Activated naive CD4-positive, alpha-beta T cell treated with anti-CD3 and anti-CD28 coated beads, Interleukin-2, amount 50 U/mL, for 72 hours (primary cell): ENCODE results near the gene WSCD1. TPM values are rescaled to one million over a fixed set of nuclear protein-coding genes. Genes with fewer than 3 reads are reported as not detected.

Experiments used
- ATAC-seq, 2 donors: fragments of 150-1000 bp; cut with Tn5 transposase; 2 replicates each; pipeline ENCODE4 v1.10.0; 2021; ENCODE audit warnings: mild to moderate bottlenecking in 2 of 2, moderate library complexity in 2 of 2
- DNase-seq, 2 donors: peaks; one replicate each; pipeline ENCODE4 v3.0.0; 2021 to 2022; ENCODE audit warnings: low spot score in 2 of 2
- H3K27ac Mint-ChIP-seq, 2 donors: one replicate each; pipeline ENCODE4 v1.8.0; 2022; ENCODE audit warnings: mild to moderate bottlenecking in 2 of 2, mixed read lengths in 2 of 2
- H3K36me3 Mint-ChIP-seq, 2 donors: one replicate each; pipeline ENCODE4 v1.8.0; 2022; ENCODE audit warnings: mixed read lengths in 2 of 2
- H3K9me3 Mint-ChIP-seq, 2 donors: one replicate each; pipeline ENCODE4 v1.8.0; 2022; ENCODE audit warnings: mixed read lengths in 2 of 2
- total RNA-seq, 2 donors: library from RNA; stranded (reverse); gene quantifications; one replicate each; pipeline ENCODE4 v1.2.3, GENCODE V29; 2022

WSCD1 gene
- total RNA-seq, 2 donors from 2014 or later: 0.37 TPM; not detected in 1

GRCh38 chr17:6109536-6109935, 39.4 kb downstream of the WSCD1 start:
- Mint-ChIP-seq H3K27ac (peak overlapping the region in 1 of 2 donors; percentile 39), H3K9me3 (peaks cover 0 to 5% of the 10 kb centered on the region in 2 donors), H3K36me3 (no peaks in the 10 kb centered on the region)
- ATAC-seq (no peak), DNase-seq (no peak)

GRCh38 chr17:6110088-6110487, 39.9 kb downstream of the WSCD1 start:
- Mint-ChIP-seq H3K27ac (no peak overlapping the region), H3K36me3 (no peaks in the 10 kb centered on the region), H3K9me3 (peaks cover 0 to 5% of the 10 kb centered on the region in 2 donors)
- DNase-seq (no peak), ATAC-seq (peak; percentile 53 to 90)

GRCh38 chr17:6110592-6110991, 40.4 kb downstream of the WSCD1 start:
- Mint-ChIP-seq H3K9me3 (peaks cover 0 to 5% of the 10 kb centered on the region in 2 donors), H3K27ac (no peak overlapping the region), H3K36me3 (no peaks in the 10 kb centered on the region)
- DNase-seq: no peak
- peak; percentile 63 to 70 for ATAC-seq

- Mint-ChIP-seq H3K9me3 (peaks cover 9 to 11% of the 10 kb centered on the region in 2 donors), H3K27ac (no peak overlapping the region), H3K36me3 (peaks cover 6 to 9% of the 10 kb centered on the region in 2 donors)
- ATAC-seq (no peak), DNase-seq (no peak)
Observed at GRCh38 chr17:6120351-6120750, 50.2 kb downstream of the WSCD1 start.

GRCh38 chr17:6124856-6125255, 54.7 kb downstream of the WSCD1 start:
- ATAC-seq: no peak
- H3K36me3 Mint-ChIP-seq: peaks cover 8 to 10% of the 10 kb centered on the region in 2 donors

GRCh38 chr17:6126768-6127167, 56.6 kb downstream of the WSCD1 start:
- H3K36me3 Mint-ChIP-seq: peaks cover 8 to 10% of the 10 kb centered on the region in 2 donors
- DNase-seq: no peak
- no peak overlapping the region for H3K27ac Mint-ChIP-seq
- ATAC-seq: peak; percentile 51 to 55
- H3K9me3 Mint-ChIP-seq: peaks cover 9 to 11% of the 10 kb centered on the region in 2 donors

More at GRCh38 chr17:6124856-6125255, 54.7 kb downstream of the WSCD1 start:
- DNase-seq: no peak
- peaks cover 9 to 11% of the 10 kb centered on the region in 2 donors for H3K9me3 Mint-ChIP-seq
- H3K27ac Mint-ChIP-seq: no peak overlapping the region

GRCh38 chr17:6134721-6135120, 64.5 kb downstream of the WSCD1 start:
- Mint-ChIP-seq H3K9me3 (no peaks in the 10 kb centered on the region), H3K27ac (no peak overlapping the region), H3K36me3 (no peaks in the 10 kb centered on the region)
- ATAC-seq (no peak), DNase-seq (no peak)

- Mint-ChIP-seq H3K36me3 (no peaks in the 10 kb centered on the region), H3K9me3 (no peaks in the 10 kb centered on the region), H3K27ac (no peak overlapping the region)
- no peak for DNase-seq
- no peak for ATAC-seq
Observed at GRCh38 chr17:6135236-6135635, 65.1 kb downstream of the WSCD1 start.

- H3K9me3 Mint-ChIP-seq: no peaks in the 10 kb centered on the region
- no peak for ATAC-seq
- H3K27ac Mint-ChIP-seq: no peak overlapping the region
- no peaks in the 10 kb centered on the region for H3K36me3 Mint-ChIP-seq
- no peak for DNase-seq
Observed at GRCh38 chr17:6135996-6136395, 65.8 kb downstream of the WSCD1 start.

GRCh38 chr17:6137716-6138502, 67.7 kb downstream of the WSCD1 start:
- ATAC-seq (no peak), DNase-seq (no peak)
- Mint-ChIP-seq H3K36me3 (no peaks in the 10 kb centered on the region), H3K9me3 (no peaks in the 10 kb centered on the region), H3K27ac (no peak overlapping the region)

GRCh38 chr17:6138761-6139446, 68.7 kb downstream of the WSCD1 start:
- ATAC-seq (no peak), DNase-seq (no peak)
- H3K36me3 Mint-ChIP-seq: no peaks in the 10 kb centered on the region
- no peaks in the 10 kb centered on the region for H3K9me3 Mint-ChIP-seq
- H3K27ac Mint-ChIP-seq: no peak overlapping the region

GRCh38 chr17:6139447-6139832, 69.3 kb downstream of the WSCD1 start:
- ATAC-seq (no peak), DNase-seq (no peak)
- no peaks in the 10 kb centered on the region for H3K36me3 Mint-ChIP-seq
- H3K27ac Mint-ChIP-seq: no peak overlapping the region
- H3K9me3 Mint-ChIP-seq: no peaks in the 10 kb centered on the region

GRCh38 chr17:6140188-6140587, 70.0 kb downstream of the WSCD1 start:
- Mint-ChIP-seq H3K36me3 (no peaks in the 10 kb centered on the region), H3K27ac (peak overlapping the region in 1 of 2 donors; percentile 67)
- no peak for DNase-seq

GRCh38 chr17:6140728-6141330, 70.7 kb downstream of the WSCD1 start:
- Mint-ChIP-seq H3K9me3 (no peaks in the 10 kb centered on the region), H3K27ac (no peak overlapping the region), H3K36me3 (no peaks in the 10 kb centered on the region)
- ATAC-seq (no peak), DNase-seq (no peak)

More at GRCh38 chr17:6140188-6140587, 70.0 kb downstream of the WSCD1 start:
- no peaks in the 10 kb centered on the region for H3K9me3 Mint-ChIP-seq
- ATAC-seq: no peak

- Mint-ChIP-seq H3K36me3 (no peaks in the 10 kb centered on the region), H3K27ac (no peak overlapping the region), H3K9me3 (no peaks in the 10 kb centered on the region)
- ATAC-seq (no peak), DNase-seq (no peak)
Observed at GRCh38 chr17:6142701-6143100, 72.5 kb downstream of the WSCD1 start.

GRCh38 chr17:6145946-6146345, 75.8 kb downstream of the WSCD1 start:
- ATAC-seq (no peak), DNase-seq (no peak)
- Mint-ChIP-seq H3K36me3 (no peaks in the 10 kb centered on the region), H3K9me3 (peaks cover 0 to 5% of the 10 kb centered on the region in 2 donors), H3K27ac (no peak overlapping the region)

- ATAC-seq (no peak), DNase-seq (no peak)
- Mint-ChIP-seq H3K9me3 (peaks cover 0 to 5% of the 10 kb centered on the region in 2 donors), H3K36me3 (no peaks in the 10 kb centered on the region), H3K27ac (no peak overlapping the region)
Observed at GRCh38 chr17:6147042-6147441, 76.9 kb downstream of the WSCD1 start.
